Measurements from ENCODE around the gene TRPV3.

GRCh38 chr17:3528403-3528851 is 29.2 kb downstream of the TRPV3 start:
- TF ChIP-seq CTCF (IDR thresholded peaks at IDR 0.05) (no peak), POLR2A (IDR thresholded peaks at IDR 0.05) (no peak)

Data from lower leg skin (tissue), 3 donors.